ENCODE measurements around the gene CHD2.

Gene CHD2

GRCh38 chr15:93072011-93072410 is 171.9 kb downstream of the CHD2 start:
- H3K27ac ChIP-seq (ENCODE audit: low read depth, low read length): no peak overlapping the region
- no peaks in the 10 kb centered on the region for H3K4me1 ChIP-seq (ENCODE audit: control insufficient read depth, low read length)
- H3K36me3 ChIP-seq (ENCODE audit: control insufficient read depth, low read length): no peaks in the 10 kb centered on the region
- no peaks in the 10 kb centered on the region for H4K20me1 ChIP-seq (ENCODE audit: control insufficient read depth, insufficient read depth, low read depth, low read length)
- no peaks in the 10 kb centered on the region for H3F3A ChIP-seq (ENCODE audit: control insufficient read depth, insufficient read depth)
- peaks cover 20% of the 10 kb centered on the region for H3K27me3 ChIP-seq (ENCODE audit: control insufficient read depth, low read length)
- H3K4me3 ChIP-seq (ENCODE audit: low read length): no peak overlapping the region
- H3K4me2 ChIP-seq (ENCODE audit: low read length): no peak overlapping the region
- H3K9me3 ChIP-seq (ENCODE audit: control insufficient read depth, insufficient read depth, low read length): no peaks in the 10 kb centered on the region
- TF ChIP-seq EZH2phosphoT487 (IDR thresholded peaks at IDR 0.05; ENCODE audit: borderline replicate concordance, low read length) (no peak), CTCF (IDR thresholded peaks at IDR 0.05; ENCODE audit: low read depth, low read length, poor library complexity, severe bottlenecking) (no peak)
- no peaks in the 10 kb centered on the region for H3K79me2 ChIP-seq (ENCODE audit: control insufficient read depth, low read length)
- H3K9me2 ChIP-seq (replicated peaks; ENCODE audit: control insufficient read depth, low read length): no peaks in the 10 kb centered on the region

GRCh38 chr15:93072411-93073394 is 172.6 kb downstream of the CHD2 start:
- no peaks in the 10 kb centered on the region for H3K79me2 ChIP-seq (ENCODE audit: control insufficient read depth, low read length)
- H4K20me1 ChIP-seq (ENCODE audit: control insufficient read depth, insufficient read depth, low read depth, low read length): no peaks in the 10 kb centered on the region

GRCh38 chr15:93073465-93073952 is 173.4 kb downstream of the CHD2 start:
- H3K4me1 ChIP-seq (ENCODE audit: control insufficient read depth, low read length): no peaks in the 10 kb centered on the region
- H3K79me2 ChIP-seq (ENCODE audit: control insufficient read depth, low read length): no peaks in the 10 kb centered on the region
- no peaks in the 10 kb centered on the region for H3K9me2 ChIP-seq (replicated peaks; ENCODE audit: control insufficient read depth, low read length)
- no peak overlapping the region for H3K4me2 ChIP-seq (ENCODE audit: low read length)
- no peak overlapping the region for H3K4me3 ChIP-seq (ENCODE audit: low read length)
- no peaks in the 10 kb centered on the region for H3F3A ChIP-seq (ENCODE audit: control insufficient read depth, insufficient read depth)
- H3K27me3 ChIP-seq (ENCODE audit: control insufficient read depth, low read length): peaks cover 20% of the 10 kb centered on the region
- no peak overlapping the region for H3K27ac ChIP-seq (ENCODE audit: low read depth, low read length)
- no peaks in the 10 kb centered on the region for H3K36me3 ChIP-seq (ENCODE audit: control insufficient read depth, low read length)
- no peaks in the 10 kb centered on the region for H4K20me1 ChIP-seq (ENCODE audit: control insufficient read depth, insufficient read depth, low read depth, low read length)
- no peaks in the 10 kb centered on the region for H3K9me3 ChIP-seq (ENCODE audit: control insufficient read depth, insufficient read depth, low read length)
- TF ChIP-seq CTCF (IDR thresholded peaks at IDR 0.05; ENCODE audit: low read depth, low read length, poor library complexity, severe bottlenecking): no peak
- no peak for TF ChIP-seq EZH2phosphoT487 (IDR thresholded peaks at IDR 0.05; ENCODE audit: borderline replicate concordance, low read length)

More at GRCh38 chr15:93072411-93073394, 172.6 kb downstream of the CHD2 start:
- Histone ChIP-seq H3F3A (ENCODE audit: control insufficient read depth, insufficient read depth) (no peaks in the 10 kb centered on the region), H3K4me3 (ENCODE audit: low read length) (no peak overlapping the region), H3K36me3 (ENCODE audit: control insufficient read depth, low read length) (no peaks in the 10 kb centered on the region), H3K4me1 (ENCODE audit: control insufficient read depth, low read length) (no peaks in the 10 kb centered on the region), H3K4me2 (ENCODE audit: low read length) (no peak overlapping the region), H3K27ac (ENCODE audit: low read depth, low read length) (no peak overlapping the region), H3K9me2 (replicated peaks; ENCODE audit: control insufficient read depth, low read length) (no peaks in the 10 kb centered on the region), H3K9me3 (ENCODE audit: control insufficient read depth, insufficient read depth, low read length) (no peaks in the 10 kb centered on the region), H3K27me3 (ENCODE audit: control insufficient read depth, low read length) (peaks cover 20% of the 10 kb centered on the region)
- TF ChIP-seq EZH2phosphoT487 (IDR thresholded peaks at IDR 0.05; ENCODE audit: borderline replicate concordance, low read length): no peak; the same call in 1 of the 2 replicates
- no peak for TF ChIP-seq CTCF (IDR thresholded peaks at IDR 0.05; ENCODE audit: low read depth, low read length, poor library complexity, severe bottlenecking)
